GM23338 (cell line): Measurements from ENCODE around the gene C11orf91. TPM values are rescaled to one million over a fixed set of nuclear protein-coding genes. Genes with fewer than 3 reads are reported as not detected.

ENCODE experiments used
- ATAC-seq: fragments of 200-7000 bp; cut with Tn5 transposase; 3 replicates; pipeline ENCODE4 v1.9.1; 2020
- DNase-seq: peaks from one replicate; pipeline ENCODE4 v3.0.0-alpha.2; 2015; ENCODE audit warnings: low spot score
- H2AFZ ChIP-seq: fragments of 200-600 bp; sonication (generic); 2 replicates; pipeline ENCODE4 v1.8.0; 2016; ENCODE audit warnings: antibody characterized with exemption, mild to moderate bottlenecking, moderate library complexity
- H3F3A ChIP-seq: fragments of 200-600 bp; sonication (generic); replicated peaks from 2 replicates; pipeline ENCODE4 v1.8.0; 2017; ENCODE audit warnings: antibody characterized with exemption, mixed run types, low read depth
- H3K27ac ChIP-seq: fragments of 200-600 bp; sonication (generic); 2 replicates; pipeline ENCODE4 v1.6.1; 2016; ENCODE audit warnings: low read depth
- H3K27me3 ChIP-seq: fragments of 200-600 bp; sonication (generic); 2 replicates; pipeline ENCODE4 v1.8.0; 2016; ENCODE audit warnings: mild to moderate bottlenecking, mixed run types, moderate library complexity; ENCODE audit not compliant: insufficient read depth
- H3K36me3 ChIP-seq: fragments of 200-600 bp; sonication (generic); 2 replicates; pipeline ENCODE4 v1.8.0; 2016; ENCODE audit warnings: mild to moderate bottlenecking; ENCODE audit not compliant: insufficient read depth
- H3K4me1 ChIP-seq: fragments of 200-600 bp; sonication (generic); 2 replicates; pipeline ENCODE4 v1.8.0; 2016; ENCODE audit warnings: mild to moderate bottlenecking, moderate library complexity; ENCODE audit not compliant: insufficient read depth
- H3K4me2 ChIP-seq: fragments of 200-600 bp; sonication (generic); 2 replicates; pipeline ENCODE4 v1.7.1; 2017; ENCODE audit warnings: mixed run types
- H3K4me3 ChIP-seq: fragments of 200-600 bp; sonication (generic); 2 replicates; pipeline ENCODE4 v1.6.1; 2016; ENCODE audit warnings: mixed run types
- H3K79me2 ChIP-seq: fragments of 200-600 bp; sonication (generic); replicated peaks from 2 replicates; pipeline ENCODE4 v1.8.0; 2017; ENCODE audit warnings: mild to moderate bottlenecking; ENCODE audit not compliant: insufficient read depth
- H3K9me2 ChIP-seq: fragments of 200-600 bp; sonication (generic); 2 replicates; pipeline ENCODE4 v1.8.0; 2017; ENCODE audit not compliant: insufficient read depth
- H4K20me1 ChIP-seq: fragments of 200-600 bp; sonication (generic); replicated peaks from 2 replicates; pipeline ENCODE4 v1.8.0; 2017; ENCODE audit warnings: mild to moderate bottlenecking; ENCODE audit not compliant: insufficient read depth
- H3K27ac Mint-ChIP-seq: 2 replicates; pipeline ENCODE4 v1.8.0; 2020; ENCODE audit warnings: inconsistent platforms, mild to moderate bottlenecking, moderate library complexity, mixed read lengths
- H3K27me3 Mint-ChIP-seq: 3 replicates; pipeline ENCODE4 v1.8.0; 2022; ENCODE audit warnings: low read depth, mild to moderate bottlenecking, moderate library complexity, mixed read lengths, inconsistent platforms; ENCODE audit not compliant: insufficient read depth, poor library complexity
- H3K36me3 Mint-ChIP-seq: 3 replicates; pipeline ENCODE4 v1.8.0; 2021; ENCODE audit warnings: low read depth, mild to moderate bottlenecking, inconsistent platforms, moderate library complexity, mixed read lengths
- H3K4me1 Mint-ChIP-seq: 3 replicates; pipeline ENCODE4 v1.8.0; 2020; ENCODE audit warnings: mild to moderate bottlenecking, inconsistent platforms, mixed read lengths
- H3K4me3 Mint-ChIP-seq: 3 replicates; pipeline ENCODE4 v1.8.0; 2021; ENCODE audit warnings: moderate library complexity, mild to moderate bottlenecking, inconsistent platforms, mixed read lengths
- H3K9me3 Mint-ChIP-seq: 3 replicates; pipeline ENCODE4 v1.8.0; 2020; ENCODE audit warnings: moderate library complexity, mild to moderate bottlenecking, inconsistent platforms, mixed read lengths
- CREB1 ChIP-seq: fragments of 250-450 bp; sonication (Bioruptor Pico); IDR thresholded peaks from 2 replicates; pipeline ENCODE4 v1.5.0; 2020; ENCODE audit warnings: low read depth, mild to moderate bottlenecking, moderate library complexity
- CTCF ChIP-seq, 2 experiments: fragments of 200-600 bp in 1 of 2; sonication (generic) in 1 of 2; conservative IDR thresholded peaks; 2 replicates each; pipeline versions ENCODE4 v1.5.1 to v1.6.1; 2016 to 2017; ENCODE audit warnings: antibody characterized with exemption in 2 of 2, low read depth in 2 of 2, mild to moderate bottlenecking in 2 of 2, moderate library complexity in 1 of 2
- ETS1 ChIP-seq: IDR thresholded peaks from 2 replicates; pipeline ENCODE4 v1.6.1; 2016; ENCODE audit warnings: antibody characterized with exemption
- EZH2 ChIP-seq: fragments of 200-600 bp; sonication (generic); IDR thresholded peaks from one replicate; pipeline ENCODE4 v1.8.0; 2017; ENCODE audit warnings: antibody characterized with exemption, mild to moderate bottlenecking, low read depth; ENCODE audit not compliant: unreplicated experiment
- EZH2phosphoT487 ChIP-seq: fragments of 200-600 bp; sonication (generic); IDR thresholded peaks from one replicate; pipeline ENCODE4 v1.8.1; 2018; ENCODE audit warnings: antibody characterized with exemption; ENCODE audit not compliant: unreplicated experiment
- NANOG ChIP-seq: IDR thresholded peaks from 2 replicates; pipeline ENCODE4 v1.6.1; 2016; ENCODE audit warnings: antibody characterized with exemption, borderline replicate concordance
- STAT1 ChIP-seq: IDR thresholded peaks from one replicate; pipeline ENCODE4 v1.6.1; 2016; ENCODE audit warnings: antibody characterized with exemption; ENCODE audit not compliant: unreplicated experiment
- ZNF114 ChIP-seq: fragments of 250-450 bp; sonication (Bioruptor Pico); IDR thresholded peaks from 2 replicates; pipeline ENCODE4 v1.5.0; 2020; ENCODE audit warnings: mild to moderate bottlenecking, moderate library complexity
- ZNF331 ChIP-seq: fragments of 250-450 bp; sonication (Bioruptor Pico); IDR thresholded peaks from 2 replicates; pipeline ENCODE4 v1.5.0; 2020; ENCODE audit warnings: low read depth, mild to moderate bottlenecking, moderate library complexity
- polyA plus RNA-seq: library from polyadenylated mRNA; unstranded; fragments of >200 nt; fragmentation: Nextera tagmentation; extraction: Ambion mirVana; gene quantifications from 2 replicates; pipeline ENCODE4 v1.2.1, GENCODE V29; 2016
- total RNA-seq: library from RNA; depleted of rRNA; stranded (reverse); fragments of >200 nt; shearing (Covaris generic); gene quantifications from 2 replicates; pipeline ENCODE4 v1.2.3, GENCODE V29; 2014

C11orf91 gene
- total and polyA plus RNA-seq, 2 experiments from 2014 or later = not detected

- H3K27me3 ChIP-seq = no peaks in the 10 kb centered on the region
- H3K79me2 ChIP-seq = no peaks in the 10 kb centered on the region
- peaks cover 23% of the 10 kb centered on the region for H3K4me1 ChIP-seq
- H3K36me3 ChIP-seq = no peaks in the 10 kb centered on the region
- peaks cover 1% of the 10 kb centered on the region; the same call in 2 of the 3 replicates for H3K9me3 Mint-ChIP-seq
- peaks cover 39% of the 10 kb centered on the region for H3K9me2 ChIP-seq
- no peak overlapping the region for H2AFZ ChIP-seq
- TF ChIP-seq CTCF (conservative IDR thresholded peaks at IDR 0.05; ENCODE audit: low read depth in 2 of 2) (no peak), EZH2phosphoT487 (no peak), ZNF331 (no peak), ETS1 (no peak), NANOG (no peak), CREB1 (CRISPR knock-in tag) (no peak), STAT1 (no peak), ZNF114 (CRISPR knock-in tag) (no peak)
- no peak overlapping the region for H3K27ac ChIP-seq
- no peak overlapping the region for H3K4me2 ChIP-seq
- DNase-seq = no peak
- H3K4me3 ChIP-seq = no peak overlapping the region
- H3K4me1 Mint-ChIP-seq = peaks cover 34% of the 10 kb centered on the region
- H3F3A ChIP-seq = peaks cover 3% of the 10 kb centered on the region; the same call in 1 of the 2 replicates
- H3K36me3 Mint-ChIP-seq = peaks cover 5% of the 10 kb centered on the region; the same call in 1 of the 3 replicates
- H3K27me3 Mint-ChIP-seq = peaks cover 4% of the 10 kb centered on the region
- H3K27ac Mint-ChIP-seq = no peak overlapping the region
- ATAC-seq = no peak
- no peaks in the 10 kb centered on the region for H4K20me1 ChIP-seq
- H3K4me3 Mint-ChIP-seq = no peak overlapping the region
Observed at GRCh38 chr11:33672273-33672672, 28.4 kb downstream of the C11orf91 start.

GRCh38 chr11:33670250-33671011 lies 30.2 kb downstream of the C11orf91 start:
- peaks cover 23% of the 10 kb centered on the region for H3K4me1 ChIP-seq
- H3K4me3 ChIP-seq = no peak overlapping the region
- peaks cover 10% of the 10 kb centered on the region; the same call in 2 of the 3 replicates for H3K36me3 Mint-ChIP-seq
- H3K9me2 ChIP-seq = peaks cover 27% of the 10 kb centered on the region
- peaks cover under 1% of the 10 kb centered on the region; the same call in 1 of the 3 replicates for H3K9me3 Mint-ChIP-seq
- no peak overlapping the region for H3K27ac Mint-ChIP-seq
- H3F3A ChIP-seq = peaks cover 3% of the 10 kb centered on the region; the same call in 1 of the 2 replicates
- no peaks in the 10 kb centered on the region for H3K36me3 ChIP-seq
- ATAC-seq (no peak), DNase-seq (no peak)
- no peak overlapping the region for H3K4me3 Mint-ChIP-seq
- H2AFZ ChIP-seq = no peak overlapping the region
- H3K4me2 ChIP-seq = no peak overlapping the region
- peaks cover 34% of the 10 kb centered on the region for H3K4me1 Mint-ChIP-seq
- H3K27me3 Mint-ChIP-seq = peaks cover 4% of the 10 kb centered on the region
- no peaks in the 10 kb centered on the region for H3K27me3 ChIP-seq
- H3K27ac ChIP-seq = no peak overlapping the region
- no peaks in the 10 kb centered on the region for H3K79me2 ChIP-seq
- no peak for TF ChIP-seq EZH2
- no peaks in the 10 kb centered on the region for H4K20me1 ChIP-seq
